Glutamatergic neuron (in vitro differentiated cells): ENCODE results near the gene ITPR1. TPM values are rescaled to one million over a fixed set of nuclear protein-coding genes. Genes with fewer than 3 reads are reported as not detected.

ENCODE experiments used
- DNase-seq: peaks from one replicate; pipeline ENCODE4 v3.0.0; 2022
- H3K27ac Mint-ChIP-seq: one replicate; pipeline ENCODE4 v1.8.0; 2020; ENCODE audit warnings: mild to moderate bottlenecking, mixed read lengths, inconsistent platforms; ENCODE audit not compliant: unreplicated experiment
- H3K27me3 Mint-ChIP-seq: one replicate; pipeline ENCODE4 v1.8.0; 2020; ENCODE audit warnings: mild to moderate bottlenecking, moderate library complexity, mixed read lengths, inconsistent platforms; ENCODE audit not compliant: unreplicated experiment
- H3K36me3 Mint-ChIP-seq: one replicate; pipeline ENCODE4 v1.8.0; 2020; ENCODE audit warnings: mild to moderate bottlenecking, mixed read lengths, inconsistent platforms; ENCODE audit not compliant: unreplicated experiment
- H3K4me1 Mint-ChIP-seq: one replicate; pipeline ENCODE4 v1.8.0; 2020; ENCODE audit warnings: mild to moderate bottlenecking, low read depth, mixed read lengths, inconsistent platforms; ENCODE audit not compliant: unreplicated experiment
- H3K4me3 Mint-ChIP-seq: one replicate; pipeline ENCODE4 v1.8.0; 2020; ENCODE audit warnings: mild to moderate bottlenecking, mixed read lengths, inconsistent platforms; ENCODE audit not compliant: unreplicated experiment
- H3K9me3 Mint-ChIP-seq: one replicate; pipeline ENCODE4 v1.8.0; 2020; ENCODE audit warnings: mild to moderate bottlenecking, moderate library complexity, mixed read lengths, inconsistent platforms; ENCODE audit not compliant: unreplicated experiment
- total RNA-seq: library from RNA; stranded (reverse); fragmentation: NEBNext Ultra II Directional; extraction: Animal tissue kit (Norgen Biotek cat#: 25700); gene quantifications from one replicate; pipeline ENCODE4 v1.2.1, GENCODE V29; 2021; ENCODE audit not compliant: unreplicated experiment
- TF ChIP-seq, protein P1 (sequence below): fragments of 200-600 bp; sonication (generic); IDR thresholded peaks from one replicate; pipeline ENCODE4 v1.5.0; 2021; ENCODE audit not compliant: partially characterized antibody, unreplicated experiment

ITPR1 gene
- total RNA-seq, 1 donor from 2014 or later: 6.9 TPM

DNA sequence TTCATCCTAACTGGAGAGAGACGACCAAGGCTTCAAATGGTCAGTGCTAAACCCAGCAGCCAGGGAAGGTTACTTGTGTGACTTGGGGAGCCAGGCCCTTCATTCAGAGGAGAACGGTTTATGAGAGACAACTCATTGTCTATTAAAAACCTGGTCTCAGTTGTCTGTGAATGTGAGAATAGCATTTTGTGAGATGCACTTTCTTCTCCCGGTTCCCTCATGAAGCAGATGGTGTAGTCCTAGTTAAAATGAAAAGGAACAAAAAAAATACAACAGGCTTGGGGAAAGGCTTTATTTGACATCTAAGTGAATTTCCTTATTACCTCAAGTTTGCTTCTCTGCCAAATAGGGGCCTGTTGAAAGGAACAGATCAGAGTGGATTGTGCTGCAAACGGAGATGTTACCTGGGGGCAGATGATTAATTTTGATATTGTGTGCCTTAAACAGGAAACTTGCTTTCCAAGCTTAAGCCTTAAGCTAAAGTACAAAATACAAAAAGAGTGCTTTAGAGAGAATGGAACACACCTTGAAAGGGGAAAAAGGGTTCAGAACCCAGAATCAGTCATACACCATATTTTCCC, 283.3 kb downstream of the ITPR1 start:
- H3K4me1 Mint-ChIP-seq: no peaks in the 10 kb centered on the region
- no peak overlapping the region for H3K4me3 Mint-ChIP-seq
- H3K9me3 Mint-ChIP-seq: no peaks in the 10 kb centered on the region
- H3K27me3 Mint-ChIP-seq: no peaks in the 10 kb centered on the region
- no peaks in the 10 kb centered on the region for H3K36me3 Mint-ChIP-seq
- TF ChIP-seq, protein P1, sequence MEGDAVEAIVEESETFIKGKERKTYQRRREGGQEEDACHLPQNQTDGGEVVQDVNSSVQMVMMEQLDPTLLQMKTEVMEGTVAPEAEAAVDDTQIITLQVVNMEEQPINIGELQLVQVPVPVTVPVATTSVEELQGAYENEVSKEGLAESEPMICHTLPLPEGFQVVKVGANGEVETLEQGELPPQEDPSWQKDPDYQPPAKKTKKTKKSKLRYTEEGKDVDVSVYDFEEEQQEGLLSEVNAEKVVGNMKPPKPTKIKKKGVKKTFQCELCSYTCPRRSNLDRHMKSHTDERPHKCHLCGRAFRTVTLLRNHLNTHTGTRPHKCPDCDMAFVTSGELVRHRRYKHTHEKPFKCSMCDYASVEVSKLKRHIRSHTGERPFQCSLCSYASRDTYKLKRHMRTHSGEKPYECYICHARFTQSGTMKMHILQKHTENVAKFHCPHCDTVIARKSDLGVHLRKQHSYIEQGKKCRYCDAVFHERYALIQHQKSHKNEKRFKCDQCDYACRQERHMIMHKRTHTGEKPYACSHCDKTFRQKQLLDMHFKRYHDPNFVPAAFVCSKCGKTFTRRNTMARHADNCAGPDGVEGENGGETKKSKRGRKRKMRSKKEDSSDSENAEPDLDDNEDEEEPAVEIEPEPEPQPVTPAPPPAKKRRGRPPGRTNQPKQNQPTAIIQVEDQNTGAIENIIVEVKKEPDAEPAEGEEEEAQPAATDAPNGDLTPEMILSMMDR: no peak
- DNase-seq: no peak
- H3K27ac Mint-ChIP-seq: no peak overlapping the region

DNA sequence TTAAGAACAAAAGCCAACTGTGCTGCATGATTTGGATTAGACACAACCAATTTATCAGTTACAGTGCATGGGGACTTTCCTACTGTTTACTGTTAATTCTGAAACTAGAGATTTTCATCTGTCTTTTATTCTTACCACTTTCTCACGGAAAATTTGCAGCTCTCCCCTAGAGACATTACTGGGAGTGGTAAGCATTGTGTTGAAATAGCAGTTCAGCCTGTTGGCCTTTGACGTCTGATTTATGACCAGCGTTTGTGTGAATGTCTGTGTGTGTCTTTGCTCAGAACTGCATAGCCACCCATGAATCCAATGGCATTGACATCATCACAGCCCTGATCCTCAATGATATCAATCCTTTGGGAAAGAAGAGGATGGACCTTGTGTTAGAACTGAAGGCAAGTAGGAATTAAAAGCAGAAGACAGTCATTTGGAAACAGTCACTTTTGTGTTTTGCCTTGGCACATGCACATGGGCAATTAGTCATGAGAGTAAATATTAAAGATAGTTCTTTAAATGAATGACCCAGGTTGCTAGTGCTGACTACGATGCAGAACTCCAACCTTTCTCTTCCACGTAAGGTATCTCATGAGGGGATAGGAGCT, 283.9 kb downstream of the ITPR1 start:
- Mint-ChIP-seq H3K9me3 (no peaks in the 10 kb centered on the region), H3K4me3 (no peak overlapping the region), H3K4me1 (no peaks in the 10 kb centered on the region), H3K36me3 (no peaks in the 10 kb centered on the region), H3K27ac (no peak overlapping the region), H3K27me3 (no peaks in the 10 kb centered on the region)
- TF ChIP-seq, protein P1: no peak
- DNase-seq: no peak

DNA sequence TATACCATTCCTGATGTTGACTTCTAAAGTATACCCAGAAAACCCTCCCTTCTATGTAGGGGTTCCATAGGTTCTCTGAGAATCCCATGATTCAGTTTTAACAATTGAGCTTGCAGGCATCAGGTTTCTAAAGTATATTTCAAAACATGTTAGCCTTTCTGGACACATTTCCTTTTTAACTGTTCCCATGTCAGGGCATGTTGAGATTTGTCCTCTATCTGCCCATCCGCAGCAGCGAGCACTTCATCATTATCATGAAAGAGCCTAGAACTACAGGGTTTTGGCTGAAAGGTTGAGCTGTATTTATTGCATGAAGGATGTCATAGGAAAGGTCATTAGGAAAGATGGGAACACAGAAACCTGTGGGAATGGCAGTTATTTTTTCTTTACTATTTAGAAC, 285.0 kb downstream of the ITPR1 start:
- no peaks in the 10 kb centered on the region for H3K36me3 Mint-ChIP-seq
- DNase-seq: no peak
- H3K9me3 Mint-ChIP-seq: no peaks in the 10 kb centered on the region
- no peak overlapping the region for H3K4me3 Mint-ChIP-seq
- H3K27me3 Mint-ChIP-seq: no peaks in the 10 kb centered on the region
- no peak overlapping the region for H3K27ac Mint-ChIP-seq
- no peaks in the 10 kb centered on the region for H3K4me1 Mint-ChIP-seq
- TF ChIP-seq, protein P1: no peak

DNA sequence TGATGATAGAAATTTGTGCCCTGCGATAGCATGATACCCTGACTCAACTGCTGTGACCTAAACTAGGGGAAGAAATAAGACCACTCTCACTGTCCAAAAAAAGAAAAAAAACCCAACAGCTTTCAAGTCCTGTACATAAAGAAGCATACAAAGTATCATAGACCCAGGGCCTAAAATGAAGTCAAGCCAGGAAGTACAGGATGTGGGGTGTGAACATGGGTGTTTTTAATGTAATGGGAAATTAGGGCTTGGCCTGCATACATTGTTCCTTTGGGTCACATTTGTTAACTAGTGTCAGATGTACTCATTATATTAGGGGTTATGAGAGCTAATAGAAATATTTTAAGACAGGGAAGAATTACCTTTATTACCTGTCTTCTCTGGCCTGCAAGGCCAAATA, 285.6 kb downstream of the ITPR1 start:
- H3K4me1 Mint-ChIP-seq: no peaks in the 10 kb centered on the region
- H3K9me3 Mint-ChIP-seq: no peaks in the 10 kb centered on the region
- DNase-seq: no peak
- no peak overlapping the region for H3K4me3 Mint-ChIP-seq
- no peaks in the 10 kb centered on the region for H3K27me3 Mint-ChIP-seq
- H3K27ac Mint-ChIP-seq: no peak overlapping the region
- TF ChIP-seq, protein P1: no peak
- no peaks in the 10 kb centered on the region for H3K36me3 Mint-ChIP-seq

DNA sequence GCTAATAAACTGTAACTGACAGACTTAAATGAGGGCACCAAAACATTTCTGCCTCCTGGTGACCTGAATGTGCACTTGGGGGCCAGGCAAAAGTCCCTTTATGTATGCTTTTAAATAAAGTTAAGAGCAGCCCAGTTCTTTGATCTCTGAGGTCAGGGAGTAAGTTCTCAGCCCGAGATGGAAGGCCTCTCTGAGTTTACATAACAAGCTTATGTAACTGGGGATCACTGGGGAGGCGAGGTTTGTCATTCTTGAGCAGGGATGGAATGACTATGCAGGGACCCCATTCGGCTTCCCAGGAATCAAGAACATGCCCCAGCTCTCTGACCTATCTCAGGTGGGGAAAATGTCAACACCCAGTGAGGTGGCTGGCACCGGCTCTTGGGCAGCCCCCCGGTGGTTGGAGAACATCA, 287.4 kb downstream of the ITPR1 start:
- no peaks in the 10 kb centered on the region for H3K27me3 Mint-ChIP-seq
- TF ChIP-seq, protein P1: no peak
- no peaks in the 10 kb centered on the region for H3K4me1 Mint-ChIP-seq
- H3K27ac Mint-ChIP-seq: no peak overlapping the region
- H3K36me3 Mint-ChIP-seq: no peaks in the 10 kb centered on the region
- no peak overlapping the region for H3K4me3 Mint-ChIP-seq
- H3K9me3 Mint-ChIP-seq: no peaks in the 10 kb centered on the region
- no peak for DNase-seq
